Dermis microvascular lymphatic vessel endothelial cell (primary cell): ENCODE data around the gene IFT80. TPM values are rescaled to one million over a fixed set of nuclear protein-coding genes. Genes with fewer than 3 reads are reported as not detected.

ENCODE experiments used
- DNase-seq, 2 donors: peaks; one replicate each; pipeline versions ENCODE4 v3.0.0 to v3.0.0-alpha.2; 2010; ENCODE audit warnings: low read depth in 2 of 2
- total RNA-seq: library from RNA; depleted of rRNA; stranded (reverse); fragments of >200 nt; gene quantifications from 2 replicates; pipeline ENCODE4 v1.2.1, GENCODE V29; 2014

IFT80 gene
- total RNA-seq, 1 donor from 2014 or later, result 17.6 TPM

- peak in 1 of 2 donors; percentile 31 for DNase-seq
Measured at GRCh38 chr3:160400702-160401150, 1.7 kb upstream of the IFT80 start.

- peak in 1 of 2 donors; percentile 81 for DNase-seq
Measured at GRCh38 chr3:160400030-160400701, 1.1 kb upstream of the IFT80 start.

- no peak for DNase-seq
Measured at GRCh38 chr3:160398820-160399124, 253 bp downstream of the IFT80 start.

DNA sequence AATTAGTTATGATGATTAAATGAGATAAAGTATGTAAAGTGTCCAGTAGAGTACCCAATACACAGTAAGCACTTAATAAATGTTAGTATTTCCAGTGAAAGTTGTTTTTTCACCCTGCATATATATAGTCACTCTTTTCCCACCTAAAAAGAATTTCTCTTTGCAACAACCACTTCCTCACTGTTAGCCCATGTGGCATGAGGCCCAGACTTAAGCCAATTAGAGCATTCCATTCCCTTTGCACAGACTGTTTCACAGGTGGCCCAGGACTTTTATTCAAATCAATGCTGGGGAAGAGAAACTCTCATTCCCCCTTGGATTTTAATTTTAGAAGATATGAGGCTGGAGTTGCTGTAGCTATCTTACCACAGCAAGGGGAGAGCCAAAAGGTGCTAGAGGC is 3.7 kb downstream of the IFT80 start:
- peak; percentile 34 to 44 for DNase-seq

DNA sequence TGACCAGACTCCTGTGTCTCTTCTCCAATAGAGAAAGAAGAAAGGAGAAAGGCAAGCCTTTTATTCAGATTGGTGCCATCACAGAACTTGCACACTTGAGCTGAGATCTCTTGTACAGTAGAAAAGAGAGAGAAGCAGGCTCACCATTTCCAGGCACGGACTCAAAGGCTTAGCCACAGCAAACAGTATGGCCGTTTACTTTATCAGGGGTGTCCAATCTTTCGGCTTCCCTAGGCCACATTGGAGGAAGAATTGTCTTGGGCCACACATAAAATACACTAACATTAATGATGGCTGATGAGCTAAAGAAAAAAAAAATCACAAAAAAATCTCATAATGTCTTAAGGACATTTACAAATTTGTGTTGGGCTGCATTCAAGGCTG is 5.0 kb downstream of the IFT80 start:
- no peak for DNase-seq

DNA sequence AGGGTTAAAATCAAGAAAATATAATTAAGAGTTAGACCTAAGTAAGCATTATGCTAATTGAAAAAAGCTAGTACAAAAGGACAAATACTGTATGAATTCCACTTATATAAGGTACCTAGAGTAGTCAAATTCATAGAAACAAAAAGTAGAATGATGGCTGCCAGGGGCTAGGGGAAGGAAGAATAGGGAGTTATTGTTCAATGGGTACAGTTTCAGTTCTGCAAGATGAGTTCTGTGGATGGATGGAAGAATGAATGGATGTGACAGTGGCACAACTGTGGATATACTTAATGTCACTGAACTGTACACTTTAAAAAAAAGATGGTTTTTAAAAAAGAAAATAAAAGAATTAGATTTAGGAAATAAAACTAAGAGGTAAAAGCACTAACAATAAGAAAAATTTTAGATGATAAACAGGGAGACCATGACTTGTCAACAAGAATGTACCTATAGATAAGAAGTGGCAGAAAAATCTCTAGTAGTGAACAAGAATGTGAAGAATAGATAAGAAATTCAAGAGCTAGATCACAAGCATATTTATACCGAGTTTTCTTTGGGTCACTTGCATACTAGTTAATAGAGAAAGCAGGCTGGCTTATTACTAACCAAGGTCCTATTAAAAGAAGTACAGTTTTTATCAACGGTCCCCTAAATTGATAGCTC is 5.5 kb downstream of the IFT80 start:
- no peak for DNase-seq

GRCh38 chr3:160392798-160393197 is 6.2 kb downstream of the IFT80 start:
- no peak for DNase-seq

DNA sequence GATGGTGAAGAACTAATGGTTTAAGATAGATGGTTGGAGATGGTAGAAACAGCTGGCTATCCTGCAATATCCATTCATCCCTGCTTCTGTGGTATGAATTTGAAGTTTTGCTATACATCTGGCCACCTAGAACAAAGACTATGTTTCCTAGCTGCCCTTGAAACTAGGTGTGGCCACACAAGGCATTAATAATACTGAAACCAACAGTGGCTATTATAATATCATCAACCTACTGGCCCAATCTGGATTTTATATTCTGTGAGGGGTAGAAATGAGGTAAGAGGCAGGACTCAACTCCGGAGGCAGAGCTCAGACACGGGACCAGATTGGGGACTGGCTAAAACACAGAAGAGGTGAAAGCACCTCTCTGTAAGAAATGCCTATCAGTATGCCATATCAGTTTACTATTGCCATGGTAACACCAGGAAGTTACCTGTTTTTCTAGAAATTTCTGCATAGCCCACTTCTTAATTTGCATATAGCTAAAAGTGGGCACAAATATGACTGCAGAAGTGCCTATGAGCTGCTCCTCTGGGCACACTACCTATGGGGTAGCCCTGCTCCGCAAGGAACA is 8.4 kb downstream of the IFT80 start:
- DNase-seq, result no peak

DNA sequence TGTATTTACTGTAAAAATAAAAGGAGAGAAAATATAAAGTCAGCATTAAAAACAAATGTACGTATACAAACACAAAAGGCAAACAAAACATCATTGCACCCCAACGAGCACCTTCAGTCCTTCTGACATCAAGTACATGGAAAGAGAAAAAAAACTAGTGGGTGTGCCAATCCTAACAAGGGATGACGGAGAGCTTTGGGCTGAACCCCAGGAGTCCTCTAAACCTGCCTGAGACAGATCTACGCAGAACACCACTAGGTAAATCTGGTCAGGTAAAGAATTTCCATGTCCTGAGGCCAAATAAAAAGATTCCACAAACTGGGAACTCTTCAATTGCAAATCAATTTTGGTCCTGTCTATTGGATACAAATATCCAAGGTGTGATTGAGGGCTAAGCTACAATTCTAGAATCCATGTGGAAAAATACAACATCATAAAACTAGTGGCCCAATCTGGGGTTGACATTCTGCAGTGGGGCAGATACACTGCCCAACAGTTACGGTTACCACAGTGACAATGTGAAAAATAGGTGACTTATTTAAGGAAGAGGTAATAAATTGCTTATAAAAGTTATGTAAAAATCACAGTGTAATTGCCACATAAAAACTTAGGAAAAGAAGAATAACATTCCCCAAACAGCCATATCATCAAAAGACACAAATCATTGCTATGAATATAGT is 14.2 kb downstream of the IFT80 start:
- no peak for DNase-seq

DNA sequence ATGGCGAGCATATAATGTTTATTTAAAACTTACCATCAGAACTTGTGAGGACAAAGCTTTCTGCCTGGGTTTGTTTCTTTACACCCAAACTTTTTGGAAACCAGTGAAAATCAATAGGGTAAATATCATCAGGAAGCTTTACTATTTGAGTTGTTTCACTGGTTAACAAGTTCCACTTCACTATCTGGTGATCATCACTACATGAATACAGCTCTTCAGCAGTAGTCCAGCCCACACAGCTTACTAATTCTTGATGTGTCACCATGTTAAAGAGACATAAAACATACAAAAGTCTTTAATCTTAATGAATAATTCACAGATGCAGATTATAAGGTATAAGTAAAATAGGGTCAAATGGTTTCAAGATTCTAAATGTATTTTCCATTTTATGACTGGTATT is 17.6 kb downstream of the IFT80 start:
- no peak for DNase-seq

DNA sequence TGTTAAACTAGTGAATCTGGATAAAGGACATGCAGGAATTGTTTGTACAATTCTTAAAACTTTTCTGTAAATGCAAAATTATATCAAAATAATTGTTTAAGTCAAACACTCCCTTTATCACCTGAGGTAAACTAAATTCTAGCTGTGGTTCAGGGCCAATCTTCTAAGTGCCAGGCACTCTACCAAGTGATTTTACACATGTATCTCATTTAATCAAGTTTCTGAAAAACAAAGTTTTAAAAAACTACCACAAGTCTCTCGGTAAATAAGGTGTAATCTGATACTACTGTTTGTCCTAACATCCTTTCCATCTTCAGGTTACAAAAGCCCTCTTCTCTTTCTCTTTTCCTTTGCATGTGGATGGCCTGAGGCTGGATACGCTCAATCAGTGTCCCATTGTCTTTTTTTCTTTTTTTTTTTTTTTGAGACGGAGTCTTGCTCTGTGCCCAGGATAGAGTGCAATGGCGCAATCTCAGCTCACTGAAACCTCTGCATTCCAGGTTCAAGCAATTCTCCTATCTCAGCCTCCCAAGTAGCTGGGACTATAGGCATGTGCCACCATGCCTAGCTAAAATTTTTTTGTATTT is 19.3 kb downstream of the IFT80 start:
- DNase-seq, result no peak

DNA sequence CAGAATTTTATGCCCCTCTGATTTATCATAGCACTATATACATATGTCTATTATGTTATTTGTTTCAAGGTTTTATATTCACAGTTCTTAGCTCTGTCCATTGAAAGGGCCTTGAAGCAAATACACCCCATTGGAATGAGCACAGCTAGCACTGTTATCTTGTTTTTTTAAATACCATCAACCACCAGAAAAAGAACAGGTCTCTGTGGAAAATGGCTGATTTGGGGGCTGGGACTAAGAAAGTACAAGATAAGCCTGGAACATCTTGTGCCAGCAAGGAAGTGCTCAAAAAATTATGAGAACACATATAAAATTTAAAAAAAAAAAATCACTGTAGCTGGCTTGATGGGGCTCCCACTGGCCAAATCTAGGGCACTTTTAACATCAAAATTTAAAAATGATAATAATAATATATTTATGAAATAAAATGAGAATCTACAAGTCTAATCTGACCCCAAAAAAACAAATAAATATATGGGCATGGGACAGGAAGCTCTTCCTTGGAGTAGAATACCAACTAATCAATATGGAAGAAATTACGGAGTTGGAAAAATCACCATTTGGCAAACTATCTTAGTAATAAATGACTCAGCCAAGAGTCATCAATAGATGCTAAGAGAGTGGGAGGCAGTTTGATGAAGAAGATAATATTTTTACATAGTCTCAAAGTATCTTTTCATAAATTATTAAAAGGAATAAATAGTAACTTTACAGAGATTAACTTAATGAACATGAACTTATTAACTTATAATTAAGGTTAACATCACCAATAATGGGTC is 20.5 kb downstream of the IFT80 start:
- no peak for DNase-seq

GRCh38 chr3:160376681-160377080 is 22.3 kb downstream of the IFT80 start:
- no peak for DNase-seq

- no peak for DNase-seq
Measured at GRCh38 chr3:160374925-160375324, 24.1 kb downstream of the IFT80 start.

DNA sequence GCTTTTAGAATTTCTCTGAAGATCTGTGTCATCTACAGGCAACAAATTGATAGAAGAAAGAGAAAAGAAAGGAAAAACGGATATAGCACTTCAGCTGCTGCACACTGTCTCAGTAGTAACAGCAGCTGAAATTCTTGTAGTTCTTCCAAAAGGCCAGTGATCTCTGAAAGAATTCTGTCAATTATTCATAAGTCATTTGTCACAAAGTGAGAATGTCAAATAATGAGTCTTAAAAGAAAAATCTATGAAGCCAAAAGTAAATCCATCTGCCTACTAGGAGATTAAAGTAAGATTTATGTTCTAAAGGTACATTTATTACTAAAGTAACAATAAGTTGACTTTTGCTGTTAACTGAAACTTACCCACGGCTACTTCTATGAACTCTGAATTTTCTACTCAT is 24.6 kb downstream of the IFT80 start:
- DNase-seq, result no peak

GRCh38 chr3:160373655-160374054 is 25.4 kb downstream of the IFT80 start:
- no peak for DNase-seq

- peak in 1 of 2 donors; percentile 1 for DNase-seq
Measured at GRCh38 chr3:160372780-160373179, 26.2 kb downstream of the IFT80 start.

GRCh38 chr3:160370987-160371857 is 27.8 kb downstream of the IFT80 start:
- no peak for DNase-seq

GRCh38 chr3:160369784-160370183 is 29.2 kb downstream of the IFT80 start:
- no peak for DNase-seq

GRCh38 chr3:160368804-160369203 is 30.2 kb downstream of the IFT80 start:
- no peak for DNase-seq
